GM19455 (cell line): ENCODE measurements around the gene ATG16L2.

Experiments used
- ATAC-seq: cut with Tn5 transposase; IDR thresholded peaks from one replicate; pipeline ENCODE4 v1.9.1; 2021; ENCODE audit not compliant: unreplicated experiment

ATG16L2 gene

GRCh38 chr11:72814286-72815109, at the start of gene ATG16L2:
Gene ATG16L2, plus strand, starts transcription at chr11:72814411. Its CDS starts 35 bp downstream, at chr11:72814446.
- peak; percentile 60 for ATAC-seq

- ATAC-seq: no peak
These were observed 49.7 kb upstream of the ATG16L2 start for GRCh38 chr11:72764503-72764902.

- no peak for ATAC-seq
These were observed 47.9 kb upstream of the ATG16L2 start for GRCh38 chr11:72766152-72766902.

GRCh38 chr11:72767203-72768062, 46.8 kb upstream of the ATG16L2 start:
- ATAC-seq: no peak

GRCh38 chr11:72768581-72768980, 45.6 kb upstream of the ATG16L2 start:
- ATAC-seq: no peak

- ATAC-seq: no peak
These were observed 44.5 kb upstream of the ATG16L2 start for GRCh38 chr11:72769680-72770079.

- ATAC-seq: no peak
These were observed 43.4 kb upstream of the ATG16L2 start for GRCh38 chr11:72770799-72771198.

- no peak for ATAC-seq
These were observed 42.7 kb upstream of the ATG16L2 start for GRCh38 chr11:72771507-72771906.

GRCh38 chr11:72772059-72772458, 42.2 kb upstream of the ATG16L2 start:
- ATAC-seq: no peak

GRCh38 chr11:72773291-72773690, 40.9 kb upstream of the ATG16L2 start:
- ATAC-seq: no peak

- no peak for ATAC-seq
These were observed 40.5 kb upstream of the ATG16L2 start for GRCh38 chr11:72773696-72774095.

- no peak for ATAC-seq
These were observed 39.7 kb upstream of the ATG16L2 start for GRCh38 chr11:72774499-72774898.

GRCh38 chr11:72775288-72776110, 38.7 kb upstream of the ATG16L2 start:
- ATAC-seq: no peak

GRCh38 chr11:72776117-72776843, 37.9 kb upstream of the ATG16L2 start:
- no peak for ATAC-seq

- ATAC-seq: no peak
These were observed 37.1 kb upstream of the ATG16L2 start for GRCh38 chr11:72776844-72777754.

GRCh38 chr11:72777755-72778278, 36.4 kb upstream of the ATG16L2 start:
- ATAC-seq: no peak

GRCh38 chr11:72778535-72779494, 35.4 kb upstream of the ATG16L2 start:
- no peak for ATAC-seq
